Measurements from ENCODE around the gene EMB. TPM values are rescaled to one million over a fixed set of nuclear protein-coding genes. Genes with fewer than 3 reads are reported as not detected.

Gene EMB
- total and polyA plus RNA-seq, 2 of the 8 experiments (the other 6 are each of a cell fraction or from before 2014, with no cell fraction given) = 29.3 to 48.4 TPM

- TF ChIP-seq TBP (IDR thresholded peaks at IDR 0.05; ENCODE audit: low read depth, low read length) (peak; percentile 86), GTF2F1 (IDR thresholded peaks at IDR 0.05; ENCODE audit: borderline replicate concordance, low read depth, low read length) (0 out of 2 replicates have a peak, but pooled peaks have one; percentile 75), BRCA1 (IDR thresholded peaks at IDR 0.05; ENCODE audit: low read depth, low read length) (no peak), MAX (IDR thresholded peaks at IDR 0.05) (peak; percentile 65; the same call in 1 of the 2 replicates), POLR2A (IDR thresholded peaks at IDR 0.05; ENCODE audit: control extremely low read depth in 1 of 2, low read depth in 2 of 2, low read length in 2 of 2) (peak; percentile 81 to 84), RAD21 (IDR thresholded peaks at IDR 0.05 in 1 of 2, conservative IDR thresholded peaks at IDR 0.05 in 1 of 2; ENCODE audit: low read depth in 2 of 2, low read length in 2 of 2) (peak in 1 of 2 experiments; percentile 26; a peak in 3 of 4 replicates), KDM4A (IDR thresholded peaks at IDR 0.05; ENCODE audit: low read depth, low read length, severe bottlenecking) (peak; percentile 17), YY1 (IDR thresholded peaks at IDR 0.05; ENCODE audit: low read depth, low read length) (no peak), GABPA (IDR thresholded peaks at IDR 0.05; ENCODE audit: borderline replicate concordance, insufficient read depth, low read length) (0 out of 2 replicates have a peak, but pooled peaks have one; percentile 32), TAF1 (IDR thresholded peaks at IDR 0.05; ENCODE audit: low read depth, low read length) (peak; percentile 88), POU5F1 (IDR thresholded peaks at IDR 0.05; ENCODE audit: low read depth, low read length) (no peak), ASH2L (IDR thresholded peaks at IDR 0.05; ENCODE audit: low read length) (peak; percentile 71), SIRT6 (IDR thresholded peaks at IDR 0.05; ENCODE audit: low read length) (no peak), CHD2 (IDR thresholded peaks at IDR 0.05; ENCODE audit: low read length) (0 out of 2 replicates have a peak, but pooled peaks have one; percentile 38), PHF8 (conservative IDR thresholded peaks at IDR 0.05; ENCODE audit: low read depth, low read length) (peak; percentile 90)
These were observed at the start of gene EMB (continued) for GRCh38 chr5:50440651-50441492.

Data from H1 (cell line).